ENCODE measurements around the gene TJP3.

Gene TJP3

DNA sequence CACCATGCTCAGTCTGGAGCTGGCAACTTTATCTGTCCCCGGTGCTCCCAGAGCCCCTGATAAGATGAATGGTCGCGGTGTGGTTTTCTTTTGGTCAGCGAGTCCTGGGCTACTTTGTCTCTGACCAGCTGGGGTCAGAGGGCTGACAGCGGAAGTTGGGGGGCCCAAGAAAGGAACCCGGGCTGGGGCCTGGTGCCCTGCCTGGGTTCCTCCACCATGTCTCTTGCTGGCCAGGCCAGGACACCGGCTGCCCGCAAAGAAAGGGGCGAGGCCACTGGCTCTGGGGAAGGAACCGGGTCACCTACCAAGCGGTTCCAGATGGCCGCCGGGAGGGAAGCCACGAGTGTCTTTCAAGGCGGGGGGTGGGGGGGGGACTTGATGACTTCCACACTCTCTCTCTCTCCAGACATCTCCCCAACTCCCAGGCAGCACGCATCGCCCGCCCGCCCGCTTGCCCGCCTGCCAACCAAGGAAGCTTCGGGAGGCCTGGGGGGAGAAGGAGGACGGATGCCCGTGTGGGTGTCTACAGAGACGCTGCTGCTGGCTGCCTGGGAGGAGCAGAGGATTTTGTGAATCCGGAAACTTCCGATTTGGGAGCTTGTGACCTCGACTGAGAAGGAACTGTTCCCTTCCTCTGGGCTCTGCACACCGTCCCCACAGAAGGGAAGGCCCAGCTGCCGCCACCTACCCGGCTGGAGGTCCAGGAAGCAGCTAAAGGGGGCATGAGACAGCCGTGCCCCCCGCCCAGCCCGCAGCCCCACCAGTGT, 9.0 kb upstream of the TJP3 start:
- Histone ChIP-seq H3K9me3 (ENCODE audit: severe bottlenecking) (no peaks in the 10 kb centered on the region), H3K4me1 (ENCODE audit: insufficient read depth, poor library complexity, severe bottlenecking) (no peaks in the 10 kb centered on the region)
- ATAC-seq (ENCODE audit: low read depth): peak; percentile 53

GRCh38 chr19:3699741-3700241, 8.4 kb upstream of the TJP3 start:
- DNase-seq (ENCODE audit: low spot score): no peak
- H3K4me1 ChIP-seq (ENCODE audit: insufficient read depth, poor library complexity, severe bottlenecking): no peaks in the 10 kb centered on the region
- TF ChIP-seq, protein P1, sequence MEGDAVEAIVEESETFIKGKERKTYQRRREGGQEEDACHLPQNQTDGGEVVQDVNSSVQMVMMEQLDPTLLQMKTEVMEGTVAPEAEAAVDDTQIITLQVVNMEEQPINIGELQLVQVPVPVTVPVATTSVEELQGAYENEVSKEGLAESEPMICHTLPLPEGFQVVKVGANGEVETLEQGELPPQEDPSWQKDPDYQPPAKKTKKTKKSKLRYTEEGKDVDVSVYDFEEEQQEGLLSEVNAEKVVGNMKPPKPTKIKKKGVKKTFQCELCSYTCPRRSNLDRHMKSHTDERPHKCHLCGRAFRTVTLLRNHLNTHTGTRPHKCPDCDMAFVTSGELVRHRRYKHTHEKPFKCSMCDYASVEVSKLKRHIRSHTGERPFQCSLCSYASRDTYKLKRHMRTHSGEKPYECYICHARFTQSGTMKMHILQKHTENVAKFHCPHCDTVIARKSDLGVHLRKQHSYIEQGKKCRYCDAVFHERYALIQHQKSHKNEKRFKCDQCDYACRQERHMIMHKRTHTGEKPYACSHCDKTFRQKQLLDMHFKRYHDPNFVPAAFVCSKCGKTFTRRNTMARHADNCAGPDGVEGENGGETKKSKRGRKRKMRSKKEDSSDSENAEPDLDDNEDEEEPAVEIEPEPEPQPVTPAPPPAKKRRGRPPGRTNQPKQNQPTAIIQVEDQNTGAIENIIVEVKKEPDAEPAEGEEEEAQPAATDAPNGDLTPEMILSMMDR (IDR thresholded peaks at IDR 0.05; ENCODE audit: poor library complexity, severe bottlenecking): no peak
- H3K27me3 ChIP-seq (ENCODE audit: insufficient read depth, poor library complexity, severe bottlenecking): no peaks in the 10 kb centered on the region
- H3K36me3 ChIP-seq (ENCODE audit: low read depth): no peaks in the 10 kb centered on the region
- peak overlapping the region; percentile 96 for H3K4me3 ChIP-seq (ENCODE audit: severe bottlenecking)
- ATAC-seq (ENCODE audit: low read depth): peak; percentile 8; the same call in 1 of the 3 replicates
- peak overlapping the region; percentile 21 for H3K27ac ChIP-seq (ENCODE audit: poor library complexity, severe bottlenecking)
- H3K9me3 ChIP-seq (ENCODE audit: severe bottlenecking): no peaks in the 10 kb centered on the region

More for the DNA sequence above, 9.0 kb upstream of the TJP3 start:
- no peaks in the 10 kb centered on the region for H3K27me3 ChIP-seq (ENCODE audit: insufficient read depth, poor library complexity, severe bottlenecking)
- no peak for DNase-seq (ENCODE audit: low spot score)
- no peaks in the 10 kb centered on the region for H3K36me3 ChIP-seq (ENCODE audit: low read depth)
- H3K27ac ChIP-seq (ENCODE audit: poor library complexity, severe bottlenecking): peak overlapping the region; percentile 21
- TF ChIP-seq, protein P1 (IDR thresholded peaks at IDR 0.05; ENCODE audit: poor library complexity, severe bottlenecking): no peak
- peak overlapping the region; percentile 96 for H3K4me3 ChIP-seq (ENCODE audit: severe bottlenecking)

- no peak for DNase-seq (ENCODE audit: low spot score)
- no peaks in the 10 kb centered on the region for H3K9me3 ChIP-seq (ENCODE audit: severe bottlenecking)
- TF ChIP-seq, protein P1 (IDR thresholded peaks at IDR 0.05; ENCODE audit: poor library complexity, severe bottlenecking): peak; percentile 87
- peak within 1 kb of the TSS; percentile 96 for H3K4me3 ChIP-seq (ENCODE audit: severe bottlenecking)
- H3K36me3 ChIP-seq (ENCODE audit: low read depth): no peaks in the 10 kb centered on the region
- no peaks in the 10 kb centered on the region for H3K4me1 ChIP-seq (ENCODE audit: insufficient read depth, poor library complexity, severe bottlenecking)
- H3K27me3 ChIP-seq (ENCODE audit: insufficient read depth, poor library complexity, severe bottlenecking): no peaks in the 10 kb centered on the region
- ATAC-seq (ENCODE audit: low read depth): peak; percentile 73
- H3K27ac ChIP-seq (ENCODE audit: poor library complexity, severe bottlenecking): peak within 1 kb of the TSS; percentile 21
These were observed 7.7 kb upstream of the TJP3 start, which contains the start of gene PIP5K1C for GRCh38 chr19:3700242-3701032. Gene PIP5K1C (minus strand): TSS chr19:3700468. CDS start chr19:3700390, 78 bp downstream.

- Histone ChIP-seq H3K36me3 (ENCODE audit: low read depth) (no peaks in the 10 kb centered on the region), H3K27me3 (ENCODE audit: insufficient read depth, poor library complexity, severe bottlenecking) (no peaks in the 10 kb centered on the region), H3K9me3 (ENCODE audit: severe bottlenecking) (no peaks in the 10 kb centered on the region), H3K4me3 (ENCODE audit: severe bottlenecking) (no peak overlapping the region), H3K27ac (ENCODE audit: poor library complexity, severe bottlenecking) (no peak overlapping the region), H3K4me1 (ENCODE audit: insufficient read depth, poor library complexity, severe bottlenecking) (no peaks in the 10 kb centered on the region)
- TF ChIP-seq, protein P1 (IDR thresholded peaks at IDR 0.05; ENCODE audit: poor library complexity, severe bottlenecking): no peak
- ATAC-seq (ENCODE audit: low read depth): no peak
- no peak for DNase-seq (ENCODE audit: low spot score)
These were observed 7.0 kb upstream of the TJP3 start for GRCh38 chr19:3701200-3701599.
